LoVo (cell line): ENCODE results near the gene FAM32A.

Source experiments
- DNase-seq: peaks from one replicate; pipeline ENCODE4 v3.0.0-alpha.2; 2016; ENCODE audit warnings: low spot score

The FAM32A gene

DNA sequence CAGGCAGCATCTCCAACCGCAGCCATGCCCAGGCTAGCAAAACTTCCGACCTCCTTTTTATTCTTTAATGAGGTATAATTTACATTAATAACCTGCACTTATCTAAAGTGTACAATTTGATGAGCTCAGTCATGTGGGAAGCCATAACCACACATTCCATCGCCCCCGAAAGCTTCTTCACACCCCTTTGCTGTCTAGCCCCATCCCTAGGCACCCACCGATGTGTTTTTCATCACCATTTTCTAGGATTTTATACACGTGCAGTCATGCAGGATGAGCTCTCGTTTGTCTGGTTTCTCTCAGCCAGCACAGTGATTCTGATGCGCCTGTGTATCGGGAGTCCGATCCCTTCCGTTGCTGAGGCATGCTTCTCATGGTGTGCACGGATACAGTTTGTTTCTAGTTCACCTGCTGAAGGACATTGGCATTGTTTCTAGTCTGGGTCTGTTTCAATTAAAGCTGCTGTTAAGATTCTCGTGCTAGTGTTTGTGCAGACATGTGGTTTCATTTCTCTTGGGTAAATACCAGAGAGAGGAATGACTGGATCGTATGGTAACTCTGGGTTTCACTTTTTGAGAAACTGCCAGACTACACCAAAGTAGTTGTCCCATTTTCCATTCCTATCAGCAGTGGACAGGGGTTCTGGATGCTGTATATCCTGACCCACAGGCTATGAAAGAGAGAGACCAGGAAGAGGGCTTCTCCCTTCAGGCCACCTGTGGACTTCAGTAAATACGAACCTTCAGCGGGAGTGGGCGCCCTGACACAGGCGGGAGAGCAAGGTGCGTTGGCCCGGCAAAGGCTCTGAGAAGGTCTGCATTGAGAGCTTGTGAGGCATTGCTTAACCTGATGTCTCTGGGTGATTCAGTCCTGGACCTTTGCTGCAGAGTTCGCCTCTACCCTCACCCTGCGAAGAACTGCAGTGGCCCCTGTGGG is 17.4 kb downstream of the FAM32A start:
- DNase-seq = no peak

DNA sequence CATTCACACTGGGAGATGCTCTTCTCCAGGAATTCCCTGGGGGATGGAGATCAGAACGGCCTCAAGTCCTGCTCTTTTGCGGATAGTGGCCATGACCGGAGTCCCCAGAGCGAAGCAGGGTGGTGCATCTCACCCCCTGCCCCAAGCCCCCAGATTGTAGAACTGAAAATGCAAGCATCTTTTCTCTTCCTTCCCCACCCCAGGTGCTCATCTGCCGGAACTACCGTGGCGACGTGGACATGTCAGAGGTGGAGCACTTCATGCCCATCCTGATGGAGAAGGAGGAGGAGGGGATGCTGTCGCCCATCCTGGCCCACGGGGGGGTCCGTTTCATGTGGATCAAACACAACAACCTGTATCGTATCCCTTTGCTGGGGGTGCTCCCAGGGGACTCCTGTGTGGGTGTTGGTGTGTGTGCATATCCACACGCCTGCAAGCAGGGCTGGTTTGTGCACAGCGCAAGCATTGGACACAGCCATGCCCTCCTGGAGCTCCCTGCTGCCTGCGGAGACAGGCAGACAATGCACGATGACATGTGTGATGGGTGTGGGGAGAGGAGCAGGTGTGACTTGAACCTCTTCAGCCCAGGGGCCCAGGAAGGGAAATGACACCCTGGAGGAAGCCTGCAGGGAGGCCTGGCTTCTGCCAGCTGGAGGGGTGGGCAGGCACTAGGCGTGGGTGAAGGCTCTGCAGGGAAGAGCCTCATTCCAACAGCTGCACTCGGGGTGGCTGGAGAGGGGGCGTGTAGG is 18.2 kb downstream of the FAM32A start:
- no peak for DNase-seq

- DNase-seq = no peak
Measured at GRCh38 chr19:16204005-16204294, 18.7 kb downstream of the FAM32A start.

DNA sequence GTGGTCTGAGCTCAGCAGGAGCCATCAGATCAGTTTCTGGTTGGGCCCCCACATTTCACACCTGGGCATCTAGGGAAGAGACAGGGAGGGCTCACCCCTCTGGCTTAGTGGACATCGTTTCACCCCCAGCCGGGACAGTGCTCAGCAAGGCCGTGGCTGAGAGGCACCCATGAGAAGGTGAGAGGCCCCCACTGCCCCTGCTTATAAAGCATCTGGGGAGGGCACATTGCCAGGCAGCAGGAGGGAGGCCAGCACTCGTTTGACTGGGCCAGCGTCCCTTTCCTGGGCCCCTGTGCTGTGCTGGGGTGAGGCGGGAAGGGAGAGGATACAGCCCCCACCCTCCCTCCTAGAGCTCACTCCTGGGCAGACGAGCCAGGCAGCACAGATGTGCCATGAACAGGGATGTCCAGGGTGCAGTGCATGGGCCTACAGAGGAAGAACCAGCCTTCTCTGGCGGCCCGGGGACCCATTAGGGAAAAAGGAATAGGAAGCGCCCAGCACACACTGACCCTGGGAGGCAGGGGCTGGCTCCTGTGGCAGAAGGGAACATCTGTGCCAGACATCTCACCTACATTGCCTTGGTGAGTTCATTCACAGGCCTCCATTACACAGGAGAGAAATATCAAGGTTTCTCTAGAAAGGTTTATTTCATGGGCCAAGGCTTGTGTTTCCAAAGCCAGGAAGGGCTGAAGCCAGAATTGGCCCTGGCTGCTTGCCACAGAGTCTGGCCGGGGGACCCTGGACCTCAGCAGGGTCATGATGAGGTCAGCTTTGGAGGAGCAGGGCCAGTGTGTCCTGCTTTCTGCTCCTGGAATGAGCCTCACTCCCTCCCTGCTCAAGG is 20.2 kb downstream of the FAM32A start:
- DNase-seq = no peak

DNA sequence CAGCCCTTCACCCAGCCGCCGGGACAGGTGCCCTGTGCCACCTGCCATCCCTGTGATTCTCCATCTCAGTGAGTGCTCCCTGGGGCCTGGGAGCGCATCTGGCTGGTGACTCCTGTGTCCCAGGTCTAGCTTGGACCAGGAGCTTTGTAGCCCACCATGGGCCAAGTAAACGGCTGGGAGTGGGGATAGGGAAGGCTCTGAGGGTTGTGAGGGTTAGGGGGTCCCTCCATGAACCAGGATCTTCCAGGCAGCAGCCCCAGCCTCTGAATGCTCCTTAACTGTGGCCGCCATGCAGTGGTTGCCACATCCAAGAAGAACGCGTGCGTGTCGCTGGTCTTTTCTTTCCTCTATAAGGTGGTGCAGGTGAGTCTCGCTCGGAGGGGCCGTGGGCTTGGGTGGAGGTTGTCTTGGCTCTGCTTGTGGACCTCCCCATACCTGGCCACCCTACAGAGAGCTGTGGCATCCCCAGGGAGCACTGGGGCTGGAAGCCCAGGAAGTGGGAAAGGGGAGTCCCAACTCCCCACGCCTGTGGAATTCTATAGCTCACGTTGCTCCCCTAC is 20.9 kb downstream of the FAM32A start:
- DNase-seq = no peak

DNA sequence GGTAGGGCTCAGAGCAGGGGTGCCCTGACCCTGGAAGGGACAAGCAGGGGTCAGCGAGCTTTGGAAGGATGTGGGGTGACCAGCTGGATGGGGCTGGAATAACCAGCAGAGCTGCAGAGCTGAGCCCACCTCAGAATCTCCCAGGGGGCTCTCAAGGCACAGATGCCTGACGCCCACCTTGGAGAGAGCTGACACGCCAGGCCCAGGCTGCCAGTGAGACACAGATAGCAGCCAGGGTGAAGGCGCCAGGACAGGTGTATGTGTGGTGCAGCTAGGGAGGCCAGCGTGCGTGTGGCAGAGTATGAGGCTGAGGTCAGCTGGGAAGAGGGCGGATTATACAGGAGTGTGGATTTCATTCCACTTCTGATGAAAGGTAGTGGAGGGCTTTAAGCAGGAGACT is 21.4 kb downstream of the FAM32A start:
- no peak for DNase-seq

DNA sequence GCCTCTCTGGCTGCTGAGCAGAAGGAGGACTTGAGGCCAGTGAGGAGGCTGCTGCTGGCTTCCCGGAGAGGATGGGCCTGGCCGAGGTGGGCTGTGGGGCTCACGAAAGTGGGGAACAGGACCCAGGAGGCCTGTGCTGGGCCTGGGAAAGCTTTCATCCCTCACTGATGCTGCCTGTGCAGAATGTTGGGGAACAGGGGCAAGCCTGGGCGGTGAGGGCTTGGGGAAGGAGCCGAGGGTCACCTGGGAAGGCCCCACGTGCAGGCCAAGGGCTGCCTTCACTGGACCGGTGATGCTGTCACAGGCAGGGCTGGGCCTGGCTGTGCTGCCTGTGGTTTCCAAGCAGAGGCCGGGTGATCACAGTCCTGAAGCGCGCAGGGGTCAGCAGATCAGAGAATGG is 21.9 kb downstream of the FAM32A start:
- no peak for DNase-seq

DNA sequence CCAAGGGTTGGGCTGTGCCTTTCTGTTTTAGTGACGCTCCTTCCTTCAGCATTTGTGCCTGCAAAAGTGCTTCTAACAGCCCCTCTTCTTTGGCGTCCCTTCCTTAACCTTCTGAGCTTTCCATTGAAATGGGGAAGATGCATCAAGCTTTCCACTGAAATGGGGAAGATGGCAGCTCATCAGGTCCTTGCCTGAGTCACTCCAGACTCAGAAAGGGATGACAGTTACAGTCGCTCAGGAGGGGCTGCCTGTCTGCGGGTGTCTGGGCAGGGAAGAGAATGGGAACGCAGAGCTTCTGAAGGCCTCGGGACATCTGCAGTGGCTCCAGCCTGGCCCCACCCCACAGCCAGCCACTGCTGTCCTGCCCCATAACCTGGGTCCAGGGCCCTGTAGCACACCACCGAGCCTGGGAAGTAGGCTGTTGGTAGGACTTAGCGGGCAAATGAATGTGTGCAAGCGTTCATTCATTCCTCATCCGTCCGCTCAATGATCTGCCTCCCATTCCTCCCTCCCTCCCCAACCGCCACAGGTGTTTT is 22.3 kb downstream of the FAM32A start:
- no peak for DNase-seq

DNA sequence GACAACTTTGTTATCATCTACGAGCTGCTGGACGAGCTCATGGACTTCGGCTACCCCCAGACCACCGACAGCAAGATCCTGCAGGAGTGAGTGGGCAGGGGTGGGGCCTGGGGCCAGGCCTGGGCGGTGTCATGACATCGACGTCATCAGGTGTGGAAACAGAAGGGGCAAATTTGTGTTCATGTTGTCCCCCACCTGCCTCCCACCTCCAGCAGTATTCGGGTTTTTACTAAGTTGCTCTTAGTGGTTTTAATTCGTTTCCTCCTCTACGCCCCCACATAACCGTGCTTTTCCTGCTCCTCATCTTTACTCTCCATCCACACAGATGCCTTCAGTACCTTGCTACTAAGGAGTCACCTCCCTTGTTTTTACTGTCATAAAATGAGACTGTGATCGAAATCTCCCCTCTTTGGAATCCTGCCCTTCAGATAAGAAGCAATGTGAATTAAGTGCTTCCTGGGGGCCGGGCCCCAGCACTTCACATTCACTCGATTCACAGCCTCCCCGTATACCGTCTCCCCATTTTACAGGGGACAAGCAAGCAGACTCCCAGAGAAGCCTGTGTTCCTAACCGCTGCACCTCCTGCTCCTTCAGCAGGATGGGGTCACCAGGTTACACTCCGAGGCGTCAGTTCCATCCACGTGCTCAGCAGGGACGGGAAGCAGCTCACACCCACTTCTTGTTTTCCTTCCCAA is 23.0 kb downstream of the FAM32A start:
- DNase-seq = no peak

- DNase-seq = no peak
Measured at GRCh38 chr19:16208847-16209665, 23.8 kb downstream of the FAM32A start.

DNA sequence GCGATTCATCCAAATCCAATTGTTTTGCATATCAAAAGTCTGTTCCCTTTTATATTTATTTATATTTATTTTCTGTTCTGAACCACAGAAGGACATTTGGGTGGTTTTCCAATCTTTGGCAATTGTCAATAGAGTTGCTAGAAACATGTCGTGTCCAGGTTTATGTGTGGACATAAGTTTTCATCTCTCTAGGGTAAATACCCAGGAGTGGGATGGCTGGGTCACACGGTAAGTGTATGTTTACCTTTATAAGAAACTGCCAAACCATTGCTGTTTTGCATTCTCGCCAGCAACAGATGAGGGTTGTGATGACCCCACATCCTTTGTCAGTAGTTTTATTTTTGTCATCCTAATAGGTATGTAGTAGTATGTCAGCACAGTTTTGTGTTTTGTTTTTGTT is 25.0 kb downstream of the FAM32A start:
- DNase-seq = no peak

- no peak for DNase-seq
Measured at GRCh38 chr19:16213076-16213475, 27.9 kb downstream of the FAM32A start.

DNA sequence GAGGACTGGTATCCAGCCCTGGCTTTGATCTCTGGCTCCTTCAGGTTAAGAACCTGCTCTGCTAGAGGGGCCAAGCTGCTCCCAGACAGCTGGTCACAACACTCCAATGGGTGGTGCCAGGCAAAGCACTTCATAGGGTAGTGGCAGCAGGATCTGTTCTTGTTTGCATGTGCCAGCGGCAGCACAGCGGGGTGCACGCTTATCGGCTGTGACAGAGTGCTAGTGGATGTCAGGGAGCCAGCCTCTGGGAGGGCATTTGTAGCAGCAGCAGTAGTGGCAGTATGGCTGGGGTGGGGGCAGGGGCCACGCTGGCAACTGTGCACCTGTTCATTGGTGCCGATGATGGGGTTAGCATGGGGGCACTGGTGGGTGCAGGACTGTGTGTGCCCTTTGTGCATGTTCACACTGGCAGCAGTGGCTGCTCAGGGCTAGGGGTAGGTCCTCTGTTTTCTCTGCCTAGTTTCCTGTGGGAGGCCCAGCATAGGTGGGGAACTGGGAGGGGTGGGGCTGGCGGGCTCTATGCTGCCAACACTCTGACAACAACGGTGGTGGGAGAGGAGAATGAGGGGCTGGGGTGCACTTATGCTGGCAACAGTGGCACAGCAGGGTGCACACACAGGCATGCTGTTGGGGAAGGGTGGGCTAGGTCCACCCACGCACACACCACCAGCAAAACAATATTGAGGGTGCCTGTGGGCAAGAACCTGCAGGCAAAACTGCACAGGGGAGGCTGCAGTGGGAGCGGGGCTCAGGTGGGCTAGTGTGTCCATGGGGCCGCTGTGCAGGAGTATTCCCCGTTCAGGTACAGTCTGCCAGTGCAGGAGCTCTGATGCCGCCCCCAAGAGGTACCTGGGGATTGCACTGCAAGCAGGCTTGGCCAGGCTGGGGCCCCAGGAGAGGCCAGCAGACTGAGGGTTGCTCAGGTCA is 31.8 kb downstream of the FAM32A start:
- no peak for DNase-seq

DNA sequence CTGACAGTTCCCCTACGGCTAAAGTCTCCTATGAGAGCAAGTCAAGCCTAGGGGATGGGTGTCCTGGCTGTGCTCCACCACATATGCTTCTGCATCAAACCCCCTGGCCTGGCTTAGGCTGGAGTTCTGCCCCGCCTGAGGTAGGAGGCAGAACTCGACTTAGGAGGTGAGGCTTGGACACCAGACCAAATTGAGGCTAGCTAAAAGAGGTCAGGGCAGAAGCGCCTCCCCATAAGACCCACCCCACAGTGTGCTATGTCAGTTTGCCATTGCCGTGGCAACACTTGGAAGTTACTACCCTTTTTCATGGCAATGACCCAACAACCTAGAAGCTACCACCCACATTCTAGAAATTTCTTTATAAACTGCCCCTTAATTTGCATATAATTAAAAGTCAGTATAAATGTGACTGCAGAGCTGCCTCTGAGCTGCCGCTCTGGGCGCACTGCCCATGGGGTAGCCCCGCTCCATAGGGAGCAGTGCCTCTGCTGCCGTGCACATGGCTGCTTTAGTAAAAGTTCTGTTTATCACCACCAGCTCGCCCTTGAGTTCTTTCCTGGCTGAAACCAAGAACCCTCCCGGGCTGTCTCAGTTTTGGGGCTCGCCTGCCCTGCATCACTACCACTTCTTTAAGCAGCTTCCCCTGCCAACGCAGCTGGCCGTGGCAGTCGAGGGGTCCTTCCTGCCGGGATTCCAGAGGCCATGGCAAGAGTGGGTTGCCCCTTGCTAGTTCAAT is 32.7 kb downstream of the FAM32A start:
- no peak for DNase-seq

DNA sequence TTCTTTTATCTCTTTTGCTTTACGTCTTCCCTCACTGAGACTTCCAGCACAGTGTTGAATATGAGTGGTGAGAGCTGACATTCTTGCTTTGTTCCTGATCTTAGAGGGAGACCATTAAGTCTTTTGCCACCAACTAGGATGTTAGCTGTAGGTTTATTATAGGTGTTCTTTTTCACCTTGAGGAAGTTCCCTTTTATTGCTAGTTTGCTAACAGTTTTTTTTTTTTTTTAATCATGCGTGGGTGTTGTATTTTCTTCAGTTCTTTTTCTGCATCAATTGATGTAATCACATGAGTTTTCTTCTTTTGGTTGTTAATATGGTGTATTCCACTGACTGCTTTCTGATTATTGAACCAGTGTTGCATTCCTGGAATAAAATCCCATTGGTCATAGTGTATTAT is 33.6 kb downstream of the FAM32A start:
- no peak for DNase-seq

- no peak for DNase-seq
Measured at GRCh38 chr19:16222806-16223205, 37.6 kb downstream of the FAM32A start.

- DNase-seq = no peak
Measured at GRCh38 chr19:16223746-16224145, 38.5 kb downstream of the FAM32A start.

GRCh38 chr19:16224293-16225045 is 39.3 kb downstream of the FAM32A start:
- no peak for DNase-seq
